Measurements from ENCODE around the gene PPP1R2C. TPM values are rescaled to one million over a fixed set of nuclear protein-coding genes. Genes with fewer than 3 reads are reported as not detected.

Gene PPP1R2C
- total and polyA plus RNA-seq, 2 of the 4 experiments (the other 2 are of a cell fraction), result not detected

DNA sequence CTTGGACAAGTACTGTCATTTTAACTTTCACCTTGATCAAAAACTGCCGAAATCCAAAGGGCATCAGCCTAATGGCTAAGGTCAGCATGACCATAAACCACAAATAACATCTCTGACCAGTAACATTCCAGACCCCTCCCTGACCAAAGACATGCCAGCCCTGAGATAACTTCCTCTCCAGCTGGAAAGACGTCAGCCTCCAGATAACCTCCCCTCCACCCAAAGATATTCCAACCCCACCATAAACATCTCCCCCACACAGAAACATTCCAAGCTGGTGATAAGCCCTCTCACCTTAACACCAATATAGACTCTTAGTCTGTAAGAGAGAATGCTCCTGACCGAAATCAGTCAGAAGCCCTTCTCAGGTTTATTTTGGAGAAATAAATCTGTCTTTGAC lies 7.4 kb downstream of the PPP1R2C start:
- Histone ChIP-seq H3K9me1 (ENCODE audit: insufficient read depth, low read length) (no peaks in the 10 kb centered on the region), H4K8ac (ENCODE audit: low read depth in 2 of 2, low read length in 2 of 2) (no peak overlapping the region), H2BK20ac (ENCODE audit: low read depth, low read length) (no peak overlapping the region), H3K4me1 (ENCODE audit: control insufficient read depth, insufficient read depth, low read length) (no peaks in the 10 kb centered on the region), H4K91ac (ENCODE audit: insufficient read depth, low read depth, low read length) (no peak overlapping the region), H3K4ac (ENCODE audit: low read depth, low read length) (no peak overlapping the region), H2BK15ac (ENCODE audit: low read depth, low read length) (no peak overlapping the region), H2AK5ac (ENCODE audit: low read depth, low read length) (no peak overlapping the region), H4K20me1 (ENCODE audit: insufficient read depth, low read length) (no peaks in the 10 kb centered on the region), H3K23ac (ENCODE audit: low read depth, low read length) (no peak overlapping the region), H3K56ac (ENCODE audit: extremely low read depth, insufficient read depth, low read length) (no peak overlapping the region), H2AK9ac (replicated peaks; ENCODE audit: low read depth, low read length, poor library complexity) (no peak overlapping the region), H3K4me3 (ENCODE audit: insufficient read depth, low read depth, low read length) (no peak overlapping the region), H3K18ac (ENCODE audit: low read depth, low read length) (no peak overlapping the region), H3K27ac (ENCODE audit: insufficient read depth, low read length) (no peak overlapping the region), H4K5ac (ENCODE audit: low read depth, low read length) (no peak overlapping the region), H3K79me1 (ENCODE audit: low read depth in 1 of 2, low read length in 2 of 2) (no peaks in the 10 kb centered on the region), H2AFZ (replicated peaks; ENCODE audit: low read length, poor library complexity) (no peak overlapping the region), H3K9ac (ENCODE audit: low read depth, low read length) (no peak overlapping the region), H2BK120ac (ENCODE audit: low read depth, low read length) (no peak overlapping the region), H2BK5ac (ENCODE audit: low read depth, low read length, poor library complexity, severe bottlenecking) (no peak overlapping the region), H3K27me3 (ENCODE audit: control insufficient read depth, insufficient read depth, low read length) (no peaks in the 10 kb centered on the region), H3K4me2 (ENCODE audit: low read depth, low read length) (no peak overlapping the region), H3K14ac (replicated peaks; ENCODE audit: low read depth, low read length) (no peak overlapping the region), H3K9me3 (ENCODE audit: control insufficient read depth, insufficient read depth, low read length) (no peaks in the 10 kb centered on the region), H3K36me3 (ENCODE audit: control insufficient read depth, insufficient read depth, low read length) (no peaks in the 10 kb centered on the region)
- 71% methylated on average over 1 of the region's 3 CpGs; no CpG with 5 or more reads in 1 of the 2 experiments for WGBS, 2 experiments (ENCODE audit: extremely low coverage in 2 of 2, insufficient read length in 1 of 2)
- TF ChIP-seq NFE2L2 (IDR thresholded peaks at IDR 0.05; ENCODE audit: low read depth, low read length) (no peak), CHD1 (IDR thresholded peaks at IDR 0.05; ENCODE audit: low read depth, low read length) (no peak), CEBPB (IDR thresholded peaks at IDR 0.05; ENCODE audit: low read depth, low read length) (no peak), BHLHE40 (IDR thresholded peaks at IDR 0.05; ENCODE audit: low read depth, low read length) (no peak), RCOR1 (IDR thresholded peaks at IDR 0.05; ENCODE audit: insufficient replicate concordance, low read length) (no peak), RFX5 (IDR thresholded peaks at IDR 0.05; ENCODE audit: low read depth, low read length) (no peak), POLR2A (IDR thresholded peaks at IDR 0.05; ENCODE audit: low read depth, low read length) (no peak), MAZ (IDR thresholded peaks at IDR 0.05; ENCODE audit: borderline replicate concordance, low read depth, low read length) (no peak), MXI1 (IDR thresholded peaks at IDR 0.05; ENCODE audit: borderline replicate concordance, low read depth, low read length) (no peak), RAD21 (IDR thresholded peaks at IDR 0.05; ENCODE audit: low read length) (no peak)
- TF ChIP-seq, protein P1, sequence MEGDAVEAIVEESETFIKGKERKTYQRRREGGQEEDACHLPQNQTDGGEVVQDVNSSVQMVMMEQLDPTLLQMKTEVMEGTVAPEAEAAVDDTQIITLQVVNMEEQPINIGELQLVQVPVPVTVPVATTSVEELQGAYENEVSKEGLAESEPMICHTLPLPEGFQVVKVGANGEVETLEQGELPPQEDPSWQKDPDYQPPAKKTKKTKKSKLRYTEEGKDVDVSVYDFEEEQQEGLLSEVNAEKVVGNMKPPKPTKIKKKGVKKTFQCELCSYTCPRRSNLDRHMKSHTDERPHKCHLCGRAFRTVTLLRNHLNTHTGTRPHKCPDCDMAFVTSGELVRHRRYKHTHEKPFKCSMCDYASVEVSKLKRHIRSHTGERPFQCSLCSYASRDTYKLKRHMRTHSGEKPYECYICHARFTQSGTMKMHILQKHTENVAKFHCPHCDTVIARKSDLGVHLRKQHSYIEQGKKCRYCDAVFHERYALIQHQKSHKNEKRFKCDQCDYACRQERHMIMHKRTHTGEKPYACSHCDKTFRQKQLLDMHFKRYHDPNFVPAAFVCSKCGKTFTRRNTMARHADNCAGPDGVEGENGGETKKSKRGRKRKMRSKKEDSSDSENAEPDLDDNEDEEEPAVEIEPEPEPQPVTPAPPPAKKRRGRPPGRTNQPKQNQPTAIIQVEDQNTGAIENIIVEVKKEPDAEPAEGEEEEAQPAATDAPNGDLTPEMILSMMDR (conservative IDR thresholded peaks at IDR 0.05; ENCODE audit: low read depth, low read length), result no peak
- TF ChIP-seq, protein P2, sequence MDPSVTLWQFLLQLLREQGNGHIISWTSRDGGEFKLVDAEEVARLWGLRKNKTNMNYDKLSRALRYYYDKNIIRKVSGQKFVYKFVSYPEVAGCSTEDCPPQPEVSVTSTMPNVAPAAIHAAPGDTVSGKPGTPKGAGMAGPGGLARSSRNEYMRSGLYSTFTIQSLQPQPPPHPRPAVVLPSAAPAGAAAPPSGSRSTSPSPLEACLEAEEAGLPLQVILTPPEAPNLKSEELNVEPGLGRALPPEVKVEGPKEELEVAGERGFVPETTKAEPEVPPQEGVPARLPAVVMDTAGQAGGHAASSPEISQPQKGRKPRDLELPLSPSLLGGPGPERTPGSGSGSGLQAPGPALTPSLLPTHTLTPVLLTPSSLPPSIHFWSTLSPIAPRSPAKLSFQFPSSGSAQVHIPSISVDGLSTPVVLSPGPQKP (IDR thresholded peaks at IDR 0.05; ENCODE audit: borderline replicate concordance, low read depth, low read length), result no peak
- DNase-seq (no peak), ATAC-seq (ENCODE audit: low read depth) (no peak)
- in situ Hi-C loops (cut with MboI; ENCODE audit: low sequenced_read_pairs), result no loop called here
- POLR2A ChIA-PET (ENCODE audit: unreplicated experiment), result no interaction called here
- intact Hi-C loops (cut with micrococcal nuclease), result no loop called here
- BruUV-seq (replicated peaks), result no TSS peak
- CTCF ChIA-PET, result no interaction called here
- dilution Hi-C loops (cut with HindIII; ENCODE audit: low sequenced_read_pairs, unreplicated experiment), result no loop called here
